GM19025 (cell line): ENCODE data around the gene SLC39A10.
"Not testable (repeated sequence)": the region's sequence is repeated elsewhere in the genome, so short reads cannot be mapped to it uniquely, and the experiment has no call there.

Source experiments
- ATAC-seq: cut with Tn5 transposase; IDR thresholded peaks from one replicate; pipeline ENCODE4 v1.9.1; 2021; ENCODE audit warnings: mild to moderate bottlenecking, low read depth, moderate library complexity; ENCODE audit not compliant: unreplicated experiment

The SLC39A10 gene

DNA sequence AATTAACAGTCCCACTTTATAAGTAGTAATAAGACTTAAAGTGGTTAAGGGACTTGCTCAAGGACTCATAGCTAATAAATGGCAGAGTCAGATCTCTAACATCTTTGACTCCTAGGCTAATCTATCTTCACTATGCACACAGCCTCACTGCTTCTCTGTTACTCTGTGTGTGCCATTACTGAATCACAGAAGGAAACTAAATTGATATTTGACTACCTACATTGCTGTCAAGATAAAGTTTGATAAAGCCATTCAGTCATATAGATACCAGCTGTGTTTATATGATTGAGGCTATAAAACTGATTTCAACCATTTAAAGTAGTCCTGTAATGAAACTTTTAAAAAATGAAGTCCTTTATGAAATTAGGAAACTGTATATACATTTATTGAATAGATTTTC, 10.9 kb downstream of the SLC39A10 start:
- no peak for ATAC-seq

- ATAC-seq = no peak
Measured at GRCh38 chr2:195670191-195670590, 13.2 kb downstream of the SLC39A10 start.

DNA sequence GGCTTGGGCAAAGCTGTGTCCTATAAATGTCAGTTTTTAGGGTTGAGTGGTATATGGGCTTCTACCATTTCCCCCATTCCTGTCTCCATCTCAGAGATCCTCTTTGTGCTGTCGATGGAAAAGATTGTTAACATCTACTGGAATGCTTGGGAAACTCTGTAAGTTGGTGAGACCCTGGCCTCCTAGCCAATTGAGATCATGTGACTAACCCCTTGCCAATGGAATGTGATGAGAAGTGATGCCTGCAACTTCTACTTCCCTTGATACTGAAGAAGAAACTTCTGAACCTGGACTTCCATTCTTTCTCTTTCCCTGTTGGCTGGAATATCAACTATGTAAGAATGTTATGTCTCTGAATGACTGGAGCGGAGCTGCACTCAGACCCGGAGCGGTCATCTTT, 14.5 kb downstream of the SLC39A10 start:
- no peak for ATAC-seq

DNA sequence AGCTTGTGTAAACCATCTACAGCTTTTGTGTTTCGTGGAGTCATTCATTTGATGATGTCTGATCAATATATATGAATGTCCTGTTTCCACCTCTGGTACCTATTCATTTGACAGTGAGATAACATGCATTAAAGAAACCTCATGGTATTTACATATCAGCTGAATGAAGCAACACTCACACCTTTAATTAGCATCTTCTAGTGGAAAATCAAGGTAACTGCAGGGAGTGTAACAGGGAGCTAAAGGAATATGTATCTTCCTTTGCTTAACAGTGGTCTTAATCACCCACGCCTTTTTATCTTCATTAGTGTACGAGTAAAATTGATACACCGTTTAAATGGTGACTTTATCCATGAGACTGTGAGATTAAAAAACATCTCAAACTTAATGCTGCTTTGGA, 15.6 kb downstream of the SLC39A10 start:
- no peak for ATAC-seq

- no peak for ATAC-seq
Measured at GRCh38 chr2:195674491-195675221, 17.6 kb downstream of the SLC39A10 start.

DNA sequence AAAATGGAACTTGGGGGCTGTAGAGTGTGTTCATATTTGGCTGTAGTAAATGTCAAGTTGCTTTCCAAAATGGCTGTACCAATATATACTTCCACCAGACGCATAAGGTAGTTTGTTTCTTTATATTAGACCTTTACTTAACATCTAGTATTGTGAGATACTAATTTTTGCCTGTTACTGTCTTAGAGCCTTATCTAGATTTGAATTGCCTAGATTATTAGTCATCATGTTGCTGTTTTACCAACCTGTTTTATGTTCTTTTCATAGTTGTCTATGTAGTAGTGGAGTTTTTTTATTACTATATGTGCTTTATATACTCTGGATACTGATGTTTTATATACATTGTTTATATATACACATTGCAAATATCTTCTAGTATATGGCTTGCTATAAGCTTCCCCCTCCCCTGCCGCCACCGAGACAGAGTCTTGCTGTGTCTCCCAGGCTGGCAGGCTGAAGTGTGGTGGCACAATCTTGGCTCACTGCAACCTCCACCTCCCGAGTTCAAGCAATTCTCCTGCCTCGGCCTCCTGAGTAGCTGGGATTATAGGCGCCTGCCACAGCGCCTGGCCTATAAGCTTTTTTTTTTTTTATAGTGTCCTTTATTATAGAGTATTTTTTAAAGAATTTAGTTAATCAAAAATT, 18.9 kb downstream of the SLC39A10 start:
- ATAC-seq = no peak

DNA sequence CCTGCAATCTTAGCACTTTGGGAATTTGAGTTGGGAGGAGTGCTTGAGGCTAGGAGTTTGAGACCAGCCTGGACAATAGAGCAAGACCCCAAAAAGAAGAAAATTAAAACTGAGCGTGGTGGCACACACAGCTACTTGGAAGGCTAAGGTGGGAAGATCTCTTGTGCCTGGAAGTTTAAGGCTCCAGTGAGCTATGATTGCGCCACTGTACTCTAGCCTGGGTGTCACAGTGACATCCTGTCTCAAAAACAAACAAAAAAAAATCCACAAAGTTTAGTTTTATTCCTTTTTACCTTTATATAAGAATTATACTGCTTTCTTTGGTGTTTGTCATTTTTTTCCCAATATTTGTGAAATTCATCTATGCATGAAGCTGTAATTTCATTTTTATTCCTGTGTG, 20.3 kb downstream of the SLC39A10 start:
- ATAC-seq = no peak

DNA sequence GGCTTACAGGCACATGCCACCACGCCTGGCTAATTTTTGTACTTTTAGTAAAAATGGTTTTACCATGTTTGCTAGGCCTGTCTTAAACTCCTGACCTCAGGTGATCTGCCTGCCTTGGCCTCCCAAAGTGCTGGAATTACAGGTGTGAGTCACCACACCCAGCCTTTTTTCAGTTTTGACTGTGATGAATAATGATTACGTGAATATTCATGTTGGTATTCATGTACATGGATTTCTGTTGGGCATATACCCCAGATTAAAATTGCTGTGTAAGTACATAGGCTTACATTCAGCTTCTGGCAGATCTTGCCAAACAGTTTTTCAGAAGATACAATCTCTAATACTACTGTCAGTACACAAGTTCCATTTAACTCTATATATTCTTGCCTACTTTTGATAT, 20.9 kb downstream of the SLC39A10 start:
- no peak for ATAC-seq

GRCh38 chr2:195682077-195682476, 25.1 kb downstream of the SLC39A10 start:
- ATAC-seq = no peak

DNA sequence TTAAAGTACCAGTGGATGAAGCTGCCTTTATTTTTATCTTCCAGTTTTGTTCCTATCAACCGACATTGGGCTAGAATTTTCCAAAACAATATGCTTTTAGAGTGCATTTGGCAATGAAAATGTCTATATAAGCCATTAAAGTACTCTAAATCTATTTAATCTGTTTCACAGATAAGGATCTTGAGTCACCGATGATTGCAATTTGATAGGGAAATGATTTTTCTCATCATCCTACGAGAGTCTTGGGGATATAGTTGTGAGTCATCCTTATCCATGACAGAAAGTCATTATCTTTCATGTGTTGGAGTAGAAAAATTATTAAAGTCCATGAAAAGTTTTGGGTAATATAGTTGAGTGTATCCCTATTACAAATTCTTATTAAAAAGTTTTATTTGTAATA, 26.1 kb downstream of the SLC39A10 start:
- ATAC-seq = no peak

- no peak for ATAC-seq
Measured at GRCh38 chr2:195686564-195686963, 29.5 kb downstream of the SLC39A10 start.

GRCh38 chr2:195687320-195688086, 30.5 kb downstream of the SLC39A10 start:
- no peak for ATAC-seq

DNA sequence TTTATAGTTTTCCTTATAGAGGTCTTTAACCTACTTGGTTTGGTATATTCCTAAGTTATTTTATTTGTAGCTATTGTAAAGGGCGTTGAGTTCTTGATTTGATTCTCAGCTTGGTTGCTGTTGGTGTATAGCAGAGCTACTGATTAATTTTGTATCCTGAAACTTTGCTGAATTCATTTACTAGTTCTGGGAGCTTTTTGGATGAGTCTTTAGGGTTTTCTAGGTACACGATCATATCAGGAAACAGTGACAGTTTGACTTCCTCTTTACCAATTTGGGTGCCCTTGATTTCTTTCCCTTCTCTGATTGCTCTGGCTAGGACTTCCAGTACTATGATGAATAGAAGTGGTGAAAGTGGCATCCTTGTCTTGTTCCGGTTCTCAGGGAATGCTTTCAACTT, 35.5 kb downstream of the SLC39A10 start:
- ATAC-seq = not testable (repeated sequence)

- ATAC-seq = no peak
Measured at GRCh38 chr2:195694553-195694952, 37.5 kb downstream of the SLC39A10 start.

GRCh38 chr2:195695002-195695631, 38.1 kb downstream of the SLC39A10 start:
- no peak for ATAC-seq

DNA sequence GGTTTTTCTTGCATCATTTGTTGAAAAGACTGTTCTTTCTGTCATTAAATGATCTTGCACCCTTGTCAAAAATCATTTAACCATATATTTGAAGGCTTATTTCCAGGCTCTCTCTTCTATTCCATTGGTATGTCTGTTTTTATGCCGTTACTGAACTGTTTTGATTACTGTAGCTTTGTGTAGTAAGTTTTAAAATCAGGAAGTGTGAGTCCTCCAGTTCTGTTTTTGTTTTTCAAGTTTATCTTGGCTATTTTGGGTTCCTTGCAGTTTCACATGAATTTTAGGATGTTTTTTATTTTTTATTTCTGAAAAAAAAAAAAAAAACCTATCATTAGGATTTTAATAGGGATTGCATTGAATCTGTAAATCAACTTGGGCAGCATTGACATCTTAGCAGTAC, 39.0 kb downstream of the SLC39A10 start:
- ATAC-seq = no peak

DNA sequence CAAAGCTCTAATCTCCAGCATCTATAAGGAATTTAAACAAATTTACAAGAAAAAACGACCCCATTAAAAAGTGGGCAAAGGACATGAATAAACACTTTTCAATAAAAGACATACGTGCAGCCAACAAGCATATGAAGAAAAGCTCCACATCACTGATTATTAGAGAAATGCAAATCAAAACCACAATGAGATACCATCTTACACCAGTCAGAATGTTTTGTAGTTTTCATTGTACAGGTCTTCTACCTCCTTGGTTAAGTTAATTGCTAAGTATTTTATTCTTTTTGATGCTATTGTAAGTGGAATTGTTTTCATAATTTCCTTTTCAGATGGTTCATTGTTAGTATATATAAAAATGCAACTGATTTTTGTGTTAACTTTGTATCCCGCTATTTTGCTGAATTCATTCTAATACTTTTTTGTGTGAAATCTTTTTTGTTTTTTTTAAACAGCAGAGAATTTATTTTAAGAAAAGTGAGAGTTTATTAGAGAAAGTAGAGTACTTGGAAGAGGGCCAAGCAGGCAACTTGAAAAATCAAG, 40.7 kb downstream of the SLC39A10 start:
- no peak for ATAC-seq

- ATAC-seq = no peak
Measured at GRCh38 chr2:195700480-195700879, 43.5 kb downstream of the SLC39A10 start.

- no peak for ATAC-seq
Measured at GRCh38 chr2:195706161-195706900, 49.3 kb downstream of the SLC39A10 start.
